Esophagus muscularis mucosa (tissue), 3 donors: ENCODE data around the gene TMTC4.

ENCODE experiments used
- CTCF ChIP-seq, 3 experiments: fragments of 200-600 bp in 2 of 3; fragments of 450-650 bp in 1 of 3; sonication (generic) in 2 of 3; IDR thresholded peaks; one replicate each; pipeline ENCODE4 v1.5.1; 2017 to 2019; ENCODE audit warnings: antibody characterized with exemption in 3 of 3, mild to moderate bottlenecking in 2 of 3, moderate library complexity in 1 of 3
- POLR2A ChIP-seq: fragments of 450-650 bp; IDR thresholded peaks from one replicate; pipeline ENCODE4 v1.6.1; 2017; ENCODE audit warnings: antibody characterized with exemption, moderate library complexity, mild to moderate bottlenecking, low read depth
- POLR2AphosphoS5 ChIP-seq, 2 donors: sonication (generic); formaldehyde crosslinking; IDR thresholded peaks; one replicate each; pipeline ENCODE4 v1.6.1; 2017; ENCODE audit warnings: antibody characterized with exemption in 2 of 2

GRCh38 chr13:100620792-100621191 lies 53.8 kb downstream of the TMTC4 start:
- TF ChIP-seq CTCF (IDR thresholded peaks at IDR 0.05) (no peak), POLR2A (no peak), POLR2AphosphoS5 (IDR thresholded peaks at IDR 0.05) (no peak)
